K562 (cell line): ENCODE measurements around the gene POLR2L. TPM values are rescaled to one million over a fixed set of nuclear protein-coding genes. Genes with fewer than 3 reads are reported as not detected.
A peak's percentile ranks its signal among the peaks of the same experiment; 100 is the strongest.

Source experiments
- ATAC-seq: fragments of 200-7000 bp; cut with Tn5 transposase; 3 replicates; pipeline ENCODE4 v1.9.1; 2020; ENCODE audit warnings: moderate library complexity
- BruUV-seq: library from RNA; stranded (reverse); fragments of 400-500 nt; replicated peaks from 2 replicates; lab custom pipeline; 2021; lab: Mats Ljungman, UMichigan
- CTCF ChIA-PET: fragments of 300-600 bp; formaldehyde crosslinking; extraction: SDS; loops from one replicate; lab custom pipeline; 2021; ENCODE audit warnings: low intra/inter-chr PET ratio; lab: Yijun Ruan, JAX
- POLR2A ChIA-PET: fragments of 300-600, 350-650 bp; sonication (Branson Sonifier 250); formaldehyde crosslinking; extraction: SDS; loops from one replicate; lab custom pipeline; 2021; ENCODE audit warnings: antibody characterized with exemption, inconsistent platforms; lab: Yijun Ruan, JAX
- DNase-seq, 4 experiments: peaks; one replicate each; pipeline versions ENCODE4 v3.0.0 to v3.0.0-alpha.2; 2011 to 2018; ENCODE audit warnings: low spot score in 3 of 4, mixed read lengths in 3 of 4; ENCODE audit errors: extremely low read depth in 1 of 4
- FAIRE-seq: peaks from 2 replicates; lab custom pipeline; 2011; peaks lifted over from hg19 to GRCh38; lab: Jason Lieb, UNC
- H2AFZ ChIP-seq: 2 replicates; pipeline ENCODE4 v1.6.0; 2011; ENCODE audit warnings: low read depth, low read length, control low read depth, inconsistent platforms
- H3K27ac ChIP-seq: fragments of 200-600 bp; 3 replicates; pipeline ENCODE4 v1.8.0; 2011; ENCODE audit warnings: low read depth, mild to moderate bottlenecking, control low read depth, inconsistent platforms, low read length, moderate library complexity, mixed read lengths; ENCODE audit errors: extremely low read depth
- H3K27me3 ChIP-seq, 2 experiments: fragments of 300-600 bp in 1 of 2; 2 replicates in 1 of 2; 3 replicates in 1 of 2; pipeline versions ENCODE4 v1.6.0 to v1.8.0; 2011; ENCODE audit warnings: inconsistent platforms in 2 of 2, low read length in 2 of 2, mild to moderate bottlenecking in 1 of 2, mixed read lengths in 1 of 2, moderate library complexity in 1 of 2; ENCODE audit not compliant: control insufficient read depth in 2 of 2, insufficient read depth in 2 of 2
- H3K36me3 ChIP-seq: fragments of 300-600 bp; 3 replicates; pipeline ENCODE4 v1.8.0; 2011; ENCODE audit warnings: mild to moderate bottlenecking, low read length, inconsistent platforms; ENCODE audit not compliant: control insufficient read depth, insufficient read depth
- H3K4me1 ChIP-seq, 2 experiments: fragments of 200-600 bp in 1 of 2; replicated peaks in 1 of 2; 2 replicates in 1 of 2; 3 replicates in 1 of 2; pipeline versions ENCODE4 v1.5.1 to v1.8.0; 2011; ENCODE audit warnings: inconsistent platforms in 2 of 2, low read length in 2 of 2, mild to moderate bottlenecking in 1 of 2, mixed read lengths in 1 of 2, moderate library complexity in 1 of 2; ENCODE audit not compliant: control insufficient read depth in 2 of 2, insufficient read depth in 2 of 2
- H3K4me2 ChIP-seq: 2 replicates; pipeline ENCODE4 v1.6.1; 2011; ENCODE audit warnings: low read length, control low read depth, inconsistent platforms, mixed read lengths; ENCODE audit not compliant: insufficient read depth
- H3K4me3 ChIP-seq: fragments of 200-600 bp; sonication (generic), shearing (Covaris generic); 2 replicates; pipeline ENCODE4 v1.5.1; 2016; ENCODE audit warnings: control low read depth, inconsistent platforms
- H3K79me2 ChIP-seq: fragments of 200-600 bp; 3 replicates; pipeline ENCODE4 v1.8.0; 2011; ENCODE audit warnings: low read length, inconsistent platforms; ENCODE audit not compliant: control insufficient read depth, insufficient read depth
- H3K9ac ChIP-seq, 2 experiments: 2 replicates each; pipeline versions ENCODE4 v1.6.0 to v1.6.1; 2011; ENCODE audit warnings: low read depth in 2 of 2, low read length in 2 of 2, control low read depth in 1 of 2, inconsistent platforms in 1 of 2, mild to moderate bottlenecking in 1 of 2, mixed read lengths in 1 of 2; ENCODE audit not compliant: insufficient read depth in 1 of 2
- H3K9me1 ChIP-seq: one replicate; pipeline ENCODE4 v1.6.0; 2011; ENCODE audit warnings: inconsistent platforms, mild to moderate bottlenecking, low read length, moderate library complexity; ENCODE audit not compliant: control insufficient read depth, insufficient read depth
- H3K9me3 ChIP-seq: replicated peaks from 2 replicates; pipeline ENCODE4 v1.5.1; 2011; ENCODE audit warnings: low read depth, low read length, inconsistent platforms; ENCODE audit not compliant: control insufficient read depth, insufficient read depth
- H4K20me1 ChIP-seq: replicated peaks from 2 replicates; pipeline ENCODE4 v1.6.1; 2011; ENCODE audit warnings: low read length, inconsistent platforms, mixed read lengths; ENCODE audit not compliant: control insufficient read depth, insufficient read depth
- ASH1L ChIP-seq: fragments of 450-650 bp; IDR thresholded peaks from 2 replicates; pipeline ENCODE4 v1.6.1; 2018; ENCODE audit warnings: borderline replicate concordance, mild to moderate bottlenecking, low read depth; ENCODE audit not compliant: partially characterized antibody
- BRD9 ChIP-seq: fragments of 450-650 bp; IDR thresholded peaks from 2 replicates; pipeline ENCODE4 v1.6.1; 2018; ENCODE audit warnings: low read depth; ENCODE audit not compliant: partially characterized antibody
- HMG20B ChIP-seq: fragments of 250-450 bp; sonication (Bioruptor Pico); IDR thresholded peaks from 2 replicates; pipeline ENCODE4 v1.5.0; 2021; ENCODE audit warnings: mild to moderate bottlenecking
- POLR2G ChIP-seq: fragments of 200-400 bp; formaldehyde crosslinking; IDR thresholded peaks from 2 replicates; pipeline ENCODE4 v1.6.1; 2017; ENCODE audit warnings: low read depth, mild to moderate bottlenecking, antibody characterized with exemption, low read length, moderate library complexity
- RHOXF2B ChIP-seq: fragments of 250-450 bp; sonication (Bioruptor Pico); conservative IDR thresholded peaks from 2 replicates; pipeline ENCODE4 v1.5.1; 2021
- SOX6 ChIP-seq: fragments of 450-650 bp; IDR thresholded peaks from 2 replicates; pipeline ENCODE4 v1.6.1; 2014; ENCODE audit warnings: mild to moderate bottlenecking
- USF2 ChIP-seq: sonication (generic); formaldehyde crosslinking; IDR thresholded peaks from 2 replicates; pipeline ENCODE4 v1.5.0; 2020; ENCODE audit warnings: missing genetic modification reagents
- WGBS: fragments of 100-300 bp; shearing (Covaris generic); methylation state at CpG from one replicate; pipeline ENCODE4 v1.1.6; 2016; ENCODE audit warnings: low coverage, mixed read lengths; ENCODE audit not compliant: insufficient coverage; ENCODE audit errors: missing lambda C conversion rate; 5-methylcytosine and 5-hydroxymethylcytosine counted together
- in situ Hi-C: fragments of 300-500 bp; cut with MboI; formaldehyde crosslinking; loops from 4 replicates; pipeline ENCODE4 v1.15.0; 2018; ENCODE audit warnings: inconsistent platforms, mixed read lengths
- intact Hi-C: fragments of 100-400 bp; cut with micrococcal nuclease; formaldehyde crosslinking; loops from 2 replicates; pipeline ENCODE4 v1.14.2; 2022
- polyA plus RNA-seq, 8 experiments: library from polyadenylated mRNA; depleted of rRNA in 4 of 8; stranded (reverse) in 5 of 8; unstranded in 3 of 8; fragments of >200 nt; fragmentation: Nextera tagmentation in 2 of 8; fragmentation: Illumina TruSeq in 1 of 8; extraction: Ambion mirVana in 2 of 8; extraction: Trizol in 1 of 8; gene quantifications; 2 replicates each; pipeline versions ENCODE4 v1.2.1 to v1.2.3, GENCODE V29; 2011 to 2014; ENCODE audit warnings: inconsistent platforms in 1 of 8, missing spikeins in 1 of 8
- total RNA-seq, 7 experiments: library from RNA; depleted of rRNA in 6 of 7; stranded (reverse); fragments of >200 nt in 6 of 7; fragmentation: Illumina TruSeq in 2 of 7; extraction: Trizol in 2 of 7; gene quantifications; 2 replicates each; pipeline versions ENCODE4 v1.2.1 to v1.2.3, GENCODE V29; 2011 to 2021; ENCODE audit warnings: low replicate concordance in 1 of 7

Gene POLR2L
- total and polyA plus RNA-seq, 9 of the 15 experiments (the other 6 are each of a cell fraction or from before 2014, with no cell fraction given): 38.3 to 688 (median 108) TPM

- Histone ChIP-seq H3K4me2 (no peak overlapping the region), H3K9ac (no peak overlapping the region; a peak in 1 of 4 replicates), H3K79me2 (peaks cover 27% of the 10 kb centered on the region), H3K27me3 (no peaks in the 10 kb centered on the region), H2AFZ (no peak overlapping the region), H4K20me1 (peaks cover 1% of the 10 kb centered on the region), H3K9me3 (no peaks in the 10 kb centered on the region), H3K36me3 (peaks cover 19% of the 10 kb centered on the region; the same call in 1 of the 3 replicates), H3K4me1 (peaks cover 32 to 96% of the 10 kb centered on the region in 2 experiments), H3K4me3 (no peak overlapping the region), H3K9me1 (peaks cover 5% of the 10 kb centered on the region), H3K27ac (no peak overlapping the region)
- BruUV-seq: no TSS peak
- intact Hi-C loops (no loop called here), in situ Hi-C loops (no loop called here)
- 94% methylated on average over 26 of the region's 40 CpGs for WGBS
- CTCF ChIA-PET: no interaction called here
- no peak for DNase-seq
- no peak for FAIRE-seq
- ATAC-seq: no peak
- 0 out of 2 replicates have a peak, but pooled peaks have one; percentile 39 for TF ChIP-seq POLR2G
- TF ChIP-seq ASH1L: no peak
- no peak for TF ChIP-seq USF2 (CRISPR knock-in tag)
- no peak for TF ChIP-seq HMG20B (CRISPR knock-in tag)
- no peak for TF ChIP-seq BRD9
- no peak for TF ChIP-seq RHOXF2B (CRISPR knock-in tag)
- TF ChIP-seq SOX6: no peak
- POLR2A ChIA-PET: interaction anchor here (0.8 to 3.2 kb wide), 5 partner anchors 9 to 18 kb away, joined by 3 to 13 read pairs (median 4); partner anchors contain the start of gene PNPLA2
Observed at GRCh38 chr11:829176-829846, 13.0 kb downstream of the POLR2L start.
